HepG2 (cell line): ENCODE results near the gene WDR54. TPM values are rescaled to one million over a fixed set of nuclear protein-coding genes. Genes with fewer than 3 reads are reported as not detected.

Source experiments
- ARNT2 ChIP-seq: sonication (generic); formaldehyde crosslinking; IDR thresholded peaks from 2 replicates; pipeline ENCODE4 v1.8.0; 2022; ENCODE audit warnings: mild to moderate bottlenecking, low read depth, missing genetic modification reagents, moderate library complexity
- CBFB ChIP-seq: sonication (generic); formaldehyde crosslinking; IDR thresholded peaks from 2 replicates; pipeline ENCODE4 v1.4.0; 2020; ENCODE audit warnings: missing genetic modification reagents
- E2F5 ChIP-seq: sonication (generic); formaldehyde crosslinking; conservative IDR thresholded peaks from 2 replicates; pipeline ENCODE4 v1.4.0; 2020; ENCODE audit warnings: missing genetic modification reagents
- GPN1 ChIP-seq: sonication (generic); formaldehyde crosslinking; IDR thresholded peaks from 2 replicates; pipeline ENCODE4 v1.5.1; 2020; ENCODE audit warnings: missing genetic modification reagents, borderline replicate concordance
- MEF2D ChIP-seq: sonication (generic); formaldehyde crosslinking; IDR thresholded peaks from 2 replicates; pipeline ENCODE4 v1.5.1; 2020; ENCODE audit warnings: mild to moderate bottlenecking, missing genetic modification reagents
- POLR2AphosphoS2 ChIP-seq: IDR thresholded peaks from 2 replicates; pipeline ENCODE4 v1.6.1; 2011; ENCODE audit warnings: low read depth, low read length, improper control_type of control experiment
- TEF ChIP-seq: sonication (generic); formaldehyde crosslinking; IDR thresholded peaks from 2 replicates; pipeline ENCODE4 v1.5.0; 2020; ENCODE audit warnings: missing genetic modification reagents
- ZMYM4 ChIP-seq: sonication (generic); formaldehyde crosslinking; IDR thresholded peaks from 2 replicates; pipeline ENCODE4 v1.8.1; 2023; ENCODE audit warnings: mild to moderate bottlenecking, missing genetic modification reagents
- ZNF12 ChIP-seq: sonication (generic); formaldehyde crosslinking; IDR thresholded peaks from 2 replicates; pipeline ENCODE4 v1.5.0; 2020; ENCODE audit warnings: missing genetic modification reagents
- ZNF142 ChIP-seq: sonication (generic); formaldehyde crosslinking; IDR thresholded peaks from 2 replicates; pipeline ENCODE4 v1.4.0; 2020; ENCODE audit warnings: missing genetic modification reagents
- ZNF276 ChIP-seq: sonication (generic); formaldehyde crosslinking; IDR thresholded peaks from 2 replicates; pipeline ENCODE4 v1.4.0; 2020; ENCODE audit warnings: mild to moderate bottlenecking, low read depth, missing genetic modification reagents
- ZNF367 ChIP-seq: sonication (generic); formaldehyde crosslinking; IDR thresholded peaks from 2 replicates; pipeline ENCODE4 v1.4.0; 2020; ENCODE audit warnings: missing genetic modification reagents, borderline replicate concordance
- ZNF512B ChIP-seq: sonication (generic); formaldehyde crosslinking; IDR thresholded peaks from 2 replicates; pipeline ENCODE4 v1.5.1; 2020; ENCODE audit warnings: missing genetic modification reagents, mild to moderate bottlenecking, borderline replicate concordance
- ZNF567 ChIP-seq: sonication (generic); formaldehyde crosslinking; IDR thresholded peaks from 2 replicates; pipeline ENCODE4 v1.8.1; 2023; ENCODE audit warnings: mild to moderate bottlenecking, missing genetic modification reagents, borderline replicate concordance
- ZNF607 ChIP-seq: sonication (generic); formaldehyde crosslinking; IDR thresholded peaks from 2 replicates; pipeline ENCODE4 v1.5.1; 2020; ENCODE audit warnings: missing genetic modification reagents, mild to moderate bottlenecking, borderline replicate concordance
- polyA plus RNA-seq, 8 experiments: library from polyadenylated mRNA; depleted of rRNA in 3 of 8; stranded (reverse) in 7 of 8; unstranded in 1 of 8; fragments of >200 nt; fragmentation: Illumina TruSeq in 4 of 8; extraction: Trizol in 4 of 8; gene quantifications; 2 replicates each; pipeline versions ENCODE4 v1.2.1 to v1.2.3, GENCODE V29; 2011 to 2016; ENCODE audit warnings: low read depth in 4 of 8, missing spikeins in 1 of 8, mixed read lengths in 1 of 8; ENCODE audit not compliant: insufficient read depth in 1 of 8
- total RNA-seq, 5 experiments: library from RNA; depleted of rRNA; stranded (reverse); fragments of >200 nt; fragmentation: Illumina TruSeq; extraction: Trizol; gene quantifications; 2 replicates each; pipeline ENCODE4 v1.2.3, GENCODE V29; 2016; ENCODE audit warnings: low read depth in 1 of 5

WDR54 gene
- total and polyA plus RNA-seq, 2 of the 13 experiments (the other 11 are each of a cell fraction or from before 2014, with no cell fraction given) = 2.0 to 17.3 TPM

- TF ChIP-seq ZNF276 (CRISPR knock-in tag) = no peak
- TF ChIP-seq ZNF12 = 0 out of 2 replicates have a peak, but pooled peaks have one; percentile 26
- no peak for TF ChIP-seq ZNF567 (CRISPR knock-in tag)
- TF ChIP-seq ARNT2 = no peak
- TF ChIP-seq POLR2AphosphoS2 = no peak
- no peak for TF ChIP-seq CBFB (CRISPR knock-in tag)
- TF ChIP-seq ZNF367 (CRISPR knock-in tag) = no peak
- no peak for TF ChIP-seq GPN1 (CRISPR knock-in tag)
- no peak for TF ChIP-seq TEF
- TF ChIP-seq ZNF607 (CRISPR knock-in tag) = no peak; the same call in 1 of the 2 replicates
- no peak for TF ChIP-seq ZNF512B (CRISPR knock-in tag)
- no peak for TF ChIP-seq MEF2D (CRISPR knock-in tag)
- TF ChIP-seq ZMYM4 = no peak
- no peak for TF ChIP-seq ZNF142
- TF ChIP-seq E2F5 (CRISPR knock-in tag) = no peak
These were observed 18.4 kb downstream of the WDR54 start (continued) for GRCh38 chr2:74439803-74440377.
